K562 (cell line): ENCODE measurements around the gene CRACDL. TPM values are rescaled to one million over a fixed set of nuclear protein-coding genes. Genes with fewer than 3 reads are reported as not detected.

Experiments used
- ATAC-seq: fragments of 200-7000 bp; cut with Tn5 transposase; 3 replicates; pipeline ENCODE4 v1.9.1; 2020; ENCODE audit warnings: moderate library complexity
- BruUV-seq: library from RNA; stranded (reverse); fragments of 400-500 nt; replicated peaks from 2 replicates; lab custom pipeline; 2021; lab: Mats Ljungman, UMichigan
- CTCF ChIA-PET: fragments of 300-600 bp; formaldehyde crosslinking; extraction: SDS; loops from one replicate; lab custom pipeline; 2021; ENCODE audit warnings: low intra/inter-chr PET ratio; lab: Yijun Ruan, JAX
- POLR2A ChIA-PET: fragments of 300-600, 350-650 bp; sonication (Branson Sonifier 250); formaldehyde crosslinking; extraction: SDS; loops from one replicate; lab custom pipeline; 2021; ENCODE audit warnings: antibody characterized with exemption, inconsistent platforms; lab: Yijun Ruan, JAX
- DNase-seq, 4 experiments: peaks; one replicate each; pipeline versions ENCODE4 v3.0.0 to v3.0.0-alpha.2; 2011 to 2018; ENCODE audit warnings: low spot score in 3 of 4, mixed read lengths in 3 of 4; ENCODE audit errors: extremely low read depth in 1 of 4
- FAIRE-seq: peaks from 2 replicates; lab custom pipeline; 2011; peaks lifted over from hg19 to GRCh38; lab: Jason Lieb, UNC
- H2AFZ ChIP-seq: 2 replicates; pipeline ENCODE4 v1.6.0; 2011; ENCODE audit warnings: low read depth, low read length, control low read depth, inconsistent platforms
- H3K27ac ChIP-seq: fragments of 200-600 bp; 3 replicates; pipeline ENCODE4 v1.8.0; 2011; ENCODE audit warnings: low read depth, mild to moderate bottlenecking, control low read depth, inconsistent platforms, low read length, moderate library complexity, mixed read lengths; ENCODE audit errors: extremely low read depth
- H3K27me3 ChIP-seq, 2 experiments: fragments of 300-600 bp in 1 of 2; 2 replicates in 1 of 2; 3 replicates in 1 of 2; pipeline versions ENCODE4 v1.6.0 to v1.8.0; 2011; ENCODE audit warnings: inconsistent platforms in 2 of 2, low read length in 2 of 2, mild to moderate bottlenecking in 1 of 2, mixed read lengths in 1 of 2, moderate library complexity in 1 of 2; ENCODE audit not compliant: control insufficient read depth in 2 of 2, insufficient read depth in 2 of 2
- H3K36me3 ChIP-seq: fragments of 300-600 bp; 3 replicates; pipeline ENCODE4 v1.8.0; 2011; ENCODE audit warnings: mild to moderate bottlenecking, low read length, inconsistent platforms; ENCODE audit not compliant: control insufficient read depth, insufficient read depth
- H3K4me1 ChIP-seq, 2 experiments: fragments of 200-600 bp in 1 of 2; replicated peaks in 1 of 2; 2 replicates in 1 of 2; 3 replicates in 1 of 2; pipeline versions ENCODE4 v1.5.1 to v1.8.0; 2011; ENCODE audit warnings: inconsistent platforms in 2 of 2, low read length in 2 of 2, mild to moderate bottlenecking in 1 of 2, mixed read lengths in 1 of 2, moderate library complexity in 1 of 2; ENCODE audit not compliant: control insufficient read depth in 2 of 2, insufficient read depth in 2 of 2
- H3K4me2 ChIP-seq: 2 replicates; pipeline ENCODE4 v1.6.1; 2011; ENCODE audit warnings: low read length, control low read depth, inconsistent platforms, mixed read lengths; ENCODE audit not compliant: insufficient read depth
- H3K4me3 ChIP-seq: fragments of 200-600 bp; sonication (generic), shearing (Covaris generic); 2 replicates; pipeline ENCODE4 v1.5.1; 2016; ENCODE audit warnings: control low read depth, inconsistent platforms
- H3K79me2 ChIP-seq: fragments of 200-600 bp; 3 replicates; pipeline ENCODE4 v1.8.0; 2011; ENCODE audit warnings: low read length, inconsistent platforms; ENCODE audit not compliant: control insufficient read depth, insufficient read depth
- H3K9ac ChIP-seq, 2 experiments: 2 replicates each; pipeline versions ENCODE4 v1.6.0 to v1.6.1; 2011; ENCODE audit warnings: low read depth in 2 of 2, low read length in 2 of 2, control low read depth in 1 of 2, inconsistent platforms in 1 of 2, mild to moderate bottlenecking in 1 of 2, mixed read lengths in 1 of 2; ENCODE audit not compliant: insufficient read depth in 1 of 2
- H3K9me1 ChIP-seq: one replicate; pipeline ENCODE4 v1.6.0; 2011; ENCODE audit warnings: inconsistent platforms, mild to moderate bottlenecking, low read length, moderate library complexity; ENCODE audit not compliant: control insufficient read depth, insufficient read depth
- H3K9me3 ChIP-seq: replicated peaks from 2 replicates; pipeline ENCODE4 v1.5.1; 2011; ENCODE audit warnings: low read depth, low read length, inconsistent platforms; ENCODE audit not compliant: control insufficient read depth, insufficient read depth
- H4K20me1 ChIP-seq: replicated peaks from 2 replicates; pipeline ENCODE4 v1.6.1; 2011; ENCODE audit warnings: low read length, inconsistent platforms, mixed read lengths; ENCODE audit not compliant: control insufficient read depth, insufficient read depth
- CLOCK ChIP-seq: fragments of 250-450 bp; sonication (Bioruptor Pico); IDR thresholded peaks from 2 replicates; pipeline ENCODE4 v1.4.0; 2020; ENCODE audit warnings: mild to moderate bottlenecking, moderate library complexity, borderline replicate concordance
- FOXK2 ChIP-seq, 2 experiments: fragments of 450-650 bp; IDR thresholded peaks in 1 of 2; conservative IDR thresholded peaks in 1 of 2; 2 replicates each; pipeline ENCODE4 v1.6.1; 2016; ENCODE audit warnings: low read depth in 2 of 2, mild to moderate bottlenecking in 1 of 2
- TSHZ1 ChIP-seq: fragments of 250-450 bp; sonication (Bioruptor Pico); IDR thresholded peaks from 2 replicates; pipeline ENCODE4 v1.4.0; 2020; ENCODE audit warnings: mild to moderate bottlenecking, moderate library complexity
- UBTF ChIP-seq, 2 experiments: IDR thresholded peaks; 2 replicates each; pipeline ENCODE4 v1.6.1; 2012; ENCODE audit warnings: improper control_type of control experiment in 2 of 2, low read depth in 2 of 2, low read length in 2 of 2, borderline replicate concordance in 1 of 2
- ZBTB2 ChIP-seq: fragments of 450-650 bp; IDR thresholded peaks from 2 replicates; pipeline ENCODE4 v1.6.1; 2016; ENCODE audit warnings: antibody characterized with exemption
- ZNF512 ChIP-seq: IDR thresholded peaks from 2 replicates; pipeline ENCODE4 v1.6.1; 2016; ENCODE audit warnings: missing genetic modification characterization, missing compliant biosample characterization
- WGBS: fragments of 100-300 bp; shearing (Covaris generic); methylation state at CpG from one replicate; pipeline ENCODE4 v1.1.6; 2016; ENCODE audit warnings: low coverage, mixed read lengths; ENCODE audit not compliant: insufficient coverage; ENCODE audit errors: missing lambda C conversion rate; 5-methylcytosine and 5-hydroxymethylcytosine counted together
- in situ Hi-C: fragments of 300-500 bp; cut with MboI; formaldehyde crosslinking; loops from 4 replicates; pipeline ENCODE4 v1.15.0; 2018; ENCODE audit warnings: inconsistent platforms, mixed read lengths
- intact Hi-C: fragments of 100-400 bp; cut with micrococcal nuclease; formaldehyde crosslinking; loops from 2 replicates; pipeline ENCODE4 v1.14.2; 2022
- polyA plus RNA-seq, 8 experiments: library from polyadenylated mRNA; depleted of rRNA in 4 of 8; stranded (reverse) in 5 of 8; unstranded in 3 of 8; fragments of >200 nt; fragmentation: Nextera tagmentation in 2 of 8; fragmentation: Illumina TruSeq in 1 of 8; extraction: Ambion mirVana in 2 of 8; extraction: Trizol in 1 of 8; gene quantifications; 2 replicates each; pipeline versions ENCODE4 v1.2.1 to v1.2.3, GENCODE V29; 2011 to 2014; ENCODE audit warnings: inconsistent platforms in 1 of 8, missing spikeins in 1 of 8
- total RNA-seq, 7 experiments: library from RNA; depleted of rRNA in 6 of 7; stranded (reverse); fragments of >200 nt in 6 of 7; fragmentation: Illumina TruSeq in 2 of 7; extraction: Trizol in 2 of 7; gene quantifications; 2 replicates each; pipeline versions ENCODE4 v1.2.1 to v1.2.3, GENCODE V29; 2011 to 2021; ENCODE audit warnings: low replicate concordance in 1 of 7

Gene CRACDL
- total and polyA plus RNA-seq, 9 of the 15 experiments (the other 6 are each of a cell fraction or from before 2014, with no cell fraction given), result not detected

GRCh38 chr2:98751748-98752147 lies 184.3 kb downstream of the CRACDL start (continued):
- TF ChIP-seq UBTF (IDR thresholded peaks at IDR 0.05; ENCODE audit: borderline replicate concordance in 1 of 2, low read depth in 2 of 2, low read length in 2 of 2), result no peak
- TF ChIP-seq, all 486 proteins: peak for 0

GRCh38 chr2:98750593-98751282 lies 185.3 kb downstream of the CRACDL start:
- intact Hi-C loops, result no loop called here
- Histone ChIP-seq H3K79me2 (no peaks in the 10 kb centered on the region), H3K4me1 (no peaks in the 10 kb centered on the region), H3K4me3 (no peak overlapping the region), H3K9ac (no peak overlapping the region), H3K4me2 (no peak overlapping the region), H3K27me3 (peaks cover 0 to 9% of the 10 kb centered on the region in 2 experiments; a peak in 2 of 5 replicates), H3K9me3 (no peaks in the 10 kb centered on the region), H3K36me3 (no peaks in the 10 kb centered on the region), H4K20me1 (no peaks in the 10 kb centered on the region), H3K9me1 (no peaks in the 10 kb centered on the region), H3K27ac (no peak overlapping the region), H2AFZ (no peak overlapping the region)
- under 1% methylated on average over 9 of the region's 9 CpGs for WGBS
- ATAC-seq (no peak), FAIRE-seq (no peak), DNase-seq (no peak)
- in situ Hi-C loops, result no loop called here
- BruUV-seq, result no TSS peak
- POLR2A ChIA-PET, result interaction anchor here (0.6 kb wide), 1 partner anchor 179 kb away, joined by 4 read pairs; no protein-coding TSS in a partner anchor
- CTCF ChIA-PET, result no interaction called here
- TF ChIP-seq ZNF512 (tag) (no peak), ZBTB2 (no peak), TSHZ1 (CRISPR knock-in tag) (no peak), FOXK2 (conservative IDR thresholded peaks at IDR 0.05 in 1 of 2, IDR thresholded peaks at IDR 0.05 in 1 of 2; ENCODE audit: low read depth in 2 of 2) (no peak), CLOCK (CRISPR knock-in tag) (no peak)
